HepG2 (cell line): ENCODE data around the gene TDRD9. TPM values are rescaled to one million over a fixed set of nuclear protein-coding genes. Genes with fewer than 3 reads are reported as not detected.

Source experiments
- ATAC-seq: fragments of 200-7000 bp; cut with Tn5 transposase; 3 replicates; pipeline ENCODE4 v1.9.1; 2020; ENCODE audit warnings: mild to moderate bottlenecking, moderate library complexity
- BruUV-seq: library from RNA; stranded (reverse); fragments of 400-500 nt; replicated peaks from 2 replicates; lab custom pipeline; 2021; lab: Mats Ljungman, UMichigan
- CTCF ChIA-PET: fragments of 300-600 bp; formaldehyde crosslinking; extraction: SDS; loops from one replicate; lab custom pipeline; 2021; ENCODE audit warnings: low total read pairs, inconsistent platforms, low intra/inter-chr PET ratio; lab: Yijun Ruan, JAX
- POLR2A ChIA-PET: fragments of 350-600 bp; sonication (Branson Sonifier 250); formaldehyde crosslinking; loops from one replicate; lab custom pipeline; 2020; ENCODE audit warnings: antibody characterized with exemption, inconsistent platforms; lab: Yijun Ruan, JAX
- DNase-seq: peaks from one replicate; pipeline ENCODE4 v3.0.0-alpha.2; 2015; ENCODE audit warnings: low spot score
- FAIRE-seq: peaks from 3 replicates; lab custom pipeline; 2011; peaks lifted over from hg19 to GRCh38; lab: Jason Lieb, UNC
- H2AFZ ChIP-seq: one replicate; pipeline ENCODE4 v1.6.1; 2011; ENCODE audit warnings: low read length, inconsistent platforms
- H3K27ac ChIP-seq: fragments of 300-600 bp; 3 replicates; pipeline ENCODE4 v1.8.0; 2011; ENCODE audit warnings: mixed run types, mild to moderate bottlenecking, mixed read lengths, low read length, inconsistent platforms; ENCODE audit not compliant: insufficient read depth; ENCODE audit errors: extremely low read length
- H3K27me3 ChIP-seq, 2 experiments: fragments of 200-600 bp in 1 of 2; 2 replicates in 1 of 2; 3 replicates in 1 of 2; pipeline versions ENCODE4 v1.6.0 to v1.8.0; 2011; ENCODE audit warnings: low read length in 2 of 2, mild to moderate bottlenecking in 2 of 2, moderate library complexity in 2 of 2, inconsistent platforms in 1 of 2; ENCODE audit not compliant: insufficient read depth in 2 of 2, control insufficient read depth in 1 of 2
- H3K36me3 ChIP-seq, 2 experiments: fragments of 200-600 bp in 1 of 2; replicated peaks in 1 of 2; 2 replicates in 1 of 2; 3 replicates in 1 of 2; pipeline versions ENCODE4 v1.5.1 to v1.8.0; 2011; ENCODE audit warnings: low read length in 2 of 2, inconsistent platforms in 1 of 2; ENCODE audit not compliant: insufficient read depth in 2 of 2, control insufficient read depth in 1 of 2
- H3K4me1 ChIP-seq: 2 replicates; pipeline ENCODE4 v1.5.1; 2012; ENCODE audit warnings: low read length, inconsistent platforms; ENCODE audit not compliant: insufficient read depth
- H3K4me2 ChIP-seq: 2 replicates; pipeline ENCODE4 v1.6.0; 2011; ENCODE audit warnings: low read depth, low read length, inconsistent platforms
- H3K4me3 ChIP-seq, 3 experiments: fragments of 200-600 bp in 1 of 3; sonication (generic), shearing (Covaris generic) in 1 of 3; replicated peaks in 1 of 3; 2 replicates each; pipeline ENCODE4 v1.5.1; 2011 to 2016; ENCODE audit warnings: low read length in 3 of 3, inconsistent platforms in 2 of 3, low read depth in 2 of 3, mild to moderate bottlenecking in 2 of 3, control low read depth in 1 of 3, mixed read lengths in 1 of 3; ENCODE audit not compliant: insufficient read depth in 1 of 3
- H3K79me2 ChIP-seq: one replicate; pipeline ENCODE4 v1.6.1; 2011; ENCODE audit warnings: low read length, inconsistent platforms; ENCODE audit not compliant: insufficient read depth
- H3K9ac ChIP-seq: 2 replicates; pipeline ENCODE4 v1.6.0; 2011; ENCODE audit warnings: mild to moderate bottlenecking, low read depth, low read length, inconsistent platforms; ENCODE audit not compliant: insufficient read depth
- H3K9me3 ChIP-seq: 2 replicates; pipeline ENCODE4 v1.5.1; 2012; ENCODE audit warnings: mild to moderate bottlenecking, low read length
- H4K20me1 ChIP-seq: 2 replicates; pipeline ENCODE4 v1.6.0; 2011; ENCODE audit warnings: inconsistent platforms, mild to moderate bottlenecking, low read length, moderate library complexity; ENCODE audit not compliant: insufficient read depth
- BCL6 ChIP-seq: IDR thresholded peaks from 2 replicates; pipeline ENCODE4 v1.6.1; 2016; ENCODE audit warnings: missing genetic modification reagents, missing compliant biosample characterization
- ELF4 ChIP-seq: sonication (generic); formaldehyde crosslinking; IDR thresholded peaks from 2 replicates; pipeline ENCODE4 v1.5.0; 2020; ENCODE audit warnings: missing genetic modification reagents, mild to moderate bottlenecking, moderate library complexity, borderline replicate concordance
- HCFC1 ChIP-seq: fragments of 150-350 bp; IDR thresholded peaks from 2 replicates; pipeline ENCODE4 v1.6.1; 2014; ENCODE audit warnings: low read depth, low read length
- NFYB ChIP-seq: sonication (generic); formaldehyde crosslinking; IDR thresholded peaks from 2 replicates; pipeline ENCODE4 v1.4.0; 2020; ENCODE audit warnings: missing genetic modification reagents
- SATB2 ChIP-seq: sonication (generic); formaldehyde crosslinking; IDR thresholded peaks from 2 replicates; pipeline ENCODE4 v1.5.0; 2020; ENCODE audit warnings: missing genetic modification reagents
- ZBTB2 ChIP-seq: sonication (generic); formaldehyde crosslinking; IDR thresholded peaks from 2 replicates; pipeline ENCODE4 v1.8.0; 2022; ENCODE audit warnings: low read depth, missing genetic modification reagents
- ZHX2 ChIP-seq, 2 experiments: sonication (generic) in 1 of 2; formaldehyde crosslinking in 1 of 2; IDR thresholded peaks; 2 replicates each; pipeline versions ENCODE4 v1.6.1 to v1.9.0; 2014 to 2022; ENCODE audit warnings: antibody characterized with exemption in 1 of 2, borderline replicate concordance in 1 of 2, inconsistent platforms in 1 of 2, low read depth in 1 of 2, missing genetic modification reagents in 1 of 2
- ZNF275 ChIP-seq: sonication (generic); formaldehyde crosslinking; IDR thresholded peaks from 2 replicates; pipeline ENCODE4 v1.8.0; 2022; ENCODE audit warnings: missing genetic modification reagents, mild to moderate bottlenecking, inconsistent platforms, borderline replicate concordance
- ZNF333 ChIP-seq: sonication (generic); formaldehyde crosslinking; IDR thresholded peaks from 2 replicates; pipeline ENCODE4 v1.4.0; 2020; ENCODE audit warnings: mild to moderate bottlenecking, missing genetic modification reagents, borderline replicate concordance
- ZNF501 ChIP-seq: sonication (generic); formaldehyde crosslinking; IDR thresholded peaks from 2 replicates; pipeline ENCODE4 v1.5.1; 2020; ENCODE audit warnings: mild to moderate bottlenecking, moderate library complexity, missing genetic modification reagents
- ZNF768 ChIP-seq: sonication (generic); formaldehyde crosslinking; IDR thresholded peaks from 2 replicates; pipeline ENCODE4 v1.4.0; 2020; ENCODE audit warnings: missing genetic modification reagents
- WGBS: methylation state at CpG from one replicate; pipeline ENCODE4 v1.1.6; 2017; ENCODE audit warnings: low lambda C conversion rate; 5-methylcytosine and 5-hydroxymethylcytosine counted together
- in situ Hi-C: cut with HindIII; loops from 2 replicates; pipeline ENCODE4 v1.10.0; 2017; ENCODE audit warnings: low pct_unique_long_range_greater_than_20kb; ENCODE audit not compliant: extremely low pct_ligation_motif_present
- intact Hi-C: fragments of 100-400 bp; cut with micrococcal nuclease; formaldehyde crosslinking; loops from one replicate; pipeline ENCODE4 v1.10.0; 2022; ENCODE audit not compliant: unreplicated experiment
- polyA plus RNA-seq, 8 experiments: library from polyadenylated mRNA; depleted of rRNA in 3 of 8; stranded (reverse) in 7 of 8; unstranded in 1 of 8; fragments of >200 nt; fragmentation: Illumina TruSeq in 4 of 8; extraction: Trizol in 4 of 8; gene quantifications; 2 replicates each; pipeline versions ENCODE4 v1.2.1 to v1.2.3, GENCODE V29; 2011 to 2016; ENCODE audit warnings: low read depth in 4 of 8, missing spikeins in 1 of 8, mixed read lengths in 1 of 8; ENCODE audit not compliant: insufficient read depth in 1 of 8
- total RNA-seq, 5 experiments: library from RNA; depleted of rRNA; stranded (reverse); fragments of >200 nt; fragmentation: Illumina TruSeq; extraction: Trizol; gene quantifications; 2 replicates each; pipeline ENCODE4 v1.2.3, GENCODE V29; 2016; ENCODE audit warnings: low read depth in 1 of 5

The TDRD9 gene
- total and polyA plus RNA-seq, 2 of the 13 experiments (the other 11 are each of a cell fraction or from before 2014, with no cell fraction given): not detected

- ATAC-seq: no peak
- in situ Hi-C loops (no loop called here), intact Hi-C loops (no loop called here)
- Histone ChIP-seq H3K27me3 (peaks cover 2 to 41% of the 10 kb centered on the region in 2 experiments), H3K4me1 (peaks cover 17% of the 10 kb centered on the region), H3K27ac (no peak overlapping the region), H3K9me3 (no peaks in the 10 kb centered on the region), H3K9ac (no peak overlapping the region), H3K36me3 (no peaks in the 10 kb centered on the region), H3K79me2 (no peaks in the 10 kb centered on the region), H4K20me1 (no peaks in the 10 kb centered on the region), H3K4me3 (no peak overlapping the region), H2AFZ (no peak overlapping the region), H3K4me2 (no peak overlapping the region)
- ChIA-PET CTCF (no interaction called here), POLR2A (no interaction called here)
- no peak for DNase-seq
- FAIRE-seq: no peak
- no TSS peak for BruUV-seq
- 64% methylated on average over 7 of the region's 13 CpGs for WGBS
- TF ChIP-seq ZNF275 (CRISPR knock-in tag) (no peak), HCFC1 (no peak), ZNF768 (CRISPR knock-in tag) (no peak), SATB2 (CRISPR knock-in tag) (no peak), ZBTB2 (CRISPR knock-in tag) (no peak), ZHX2 (IDR thresholded peaks at IDR 0.05; ENCODE audit: low read depth) (no peak), ZHX2 (CRISPR knock-in tag; IDR thresholded peaks at IDR 0.05; ENCODE audit: borderline replicate concordance) (no peak), ZNF333 (CRISPR knock-in tag) (no peak), BCL6 (CRISPR knock-in tag) (no peak), NFYB (no peak), ELF4 (CRISPR knock-in tag) (no peak), ZNF501 (CRISPR knock-in tag) (no peak)
Observed at GRCh38 chr14:104086210-104086660, 158.0 kb downstream of the TDRD9 start.
